Measurements from ENCODE around the gene BEX2. TPM values are rescaled to one million over a fixed set of nuclear protein-coding genes. Genes with fewer than 3 reads are reported as not detected.

The BEX2 gene
- total RNA-seq, 1 donor from 2014 or later = 45.4 TPM

DNA sequence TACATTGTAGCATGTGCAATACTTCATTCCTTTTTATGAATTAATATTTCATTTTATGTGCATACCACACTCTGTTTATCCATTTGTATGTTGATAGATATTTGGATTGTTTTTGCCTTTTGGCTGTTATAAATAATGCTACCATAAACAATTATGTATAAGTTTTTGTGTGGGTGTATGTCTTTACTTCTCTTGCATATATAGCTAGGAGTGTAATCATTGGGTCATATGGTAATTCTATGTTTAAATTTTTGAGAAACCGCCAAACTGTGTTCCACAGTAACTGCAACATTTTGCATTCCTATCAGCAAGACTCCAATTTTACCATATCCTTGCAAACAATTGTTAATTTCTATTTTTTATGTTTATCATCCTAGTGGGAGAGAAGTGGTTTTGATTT lies 31.2 kb downstream of the BEX2 start:
- no peaks in the 10 kb centered on the region for H3K27me3 ChIP-seq
- no peaks in the 10 kb centered on the region for H3K4me1 ChIP-seq
- H3K36me3 ChIP-seq = no peaks in the 10 kb centered on the region
- Mint-ChIP-seq H3K9me3 (peaks cover 4% of the 10 kb centered on the region), H3K27ac (no peak overlapping the region), H3K36me3 (no peaks in the 10 kb centered on the region), H3K4me3 (no peak overlapping the region), H3K4me1 (peaks cover 2% of the 10 kb centered on the region), H3K27me3 (ENCODE audit: insufficient read depth, low read depth) (peaks cover 7% of the 10 kb centered on the region)
- H3K9ac ChIP-seq = no peak overlapping the region
- no peak for TF ChIP-seq EZH2 (IDR thresholded peaks at IDR 0.05)
- TF ChIP-seq, protein P1, sequence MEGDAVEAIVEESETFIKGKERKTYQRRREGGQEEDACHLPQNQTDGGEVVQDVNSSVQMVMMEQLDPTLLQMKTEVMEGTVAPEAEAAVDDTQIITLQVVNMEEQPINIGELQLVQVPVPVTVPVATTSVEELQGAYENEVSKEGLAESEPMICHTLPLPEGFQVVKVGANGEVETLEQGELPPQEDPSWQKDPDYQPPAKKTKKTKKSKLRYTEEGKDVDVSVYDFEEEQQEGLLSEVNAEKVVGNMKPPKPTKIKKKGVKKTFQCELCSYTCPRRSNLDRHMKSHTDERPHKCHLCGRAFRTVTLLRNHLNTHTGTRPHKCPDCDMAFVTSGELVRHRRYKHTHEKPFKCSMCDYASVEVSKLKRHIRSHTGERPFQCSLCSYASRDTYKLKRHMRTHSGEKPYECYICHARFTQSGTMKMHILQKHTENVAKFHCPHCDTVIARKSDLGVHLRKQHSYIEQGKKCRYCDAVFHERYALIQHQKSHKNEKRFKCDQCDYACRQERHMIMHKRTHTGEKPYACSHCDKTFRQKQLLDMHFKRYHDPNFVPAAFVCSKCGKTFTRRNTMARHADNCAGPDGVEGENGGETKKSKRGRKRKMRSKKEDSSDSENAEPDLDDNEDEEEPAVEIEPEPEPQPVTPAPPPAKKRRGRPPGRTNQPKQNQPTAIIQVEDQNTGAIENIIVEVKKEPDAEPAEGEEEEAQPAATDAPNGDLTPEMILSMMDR (IDR thresholded peaks at IDR 0.05) = no peak
- no peak for TF ChIP-seq EZH2phosphoT487 (IDR thresholded peaks at IDR 0.05)
- no peak overlapping the region for H3K4me3 ChIP-seq
- H3K27ac ChIP-seq = no peak overlapping the region
- H2AFZ ChIP-seq (replicated peaks) = no peak overlapping the region
- H4K20me1 ChIP-seq (ENCODE audit: low read depth) = no peaks in the 10 kb centered on the region
- H3K4me2 ChIP-seq = no peak overlapping the region
- H3F3A ChIP-seq (ENCODE audit: low read depth) = no peaks in the 10 kb centered on the region
- no peaks in the 10 kb centered on the region for H3K79me2 ChIP-seq (ENCODE audit: low read depth)
- DNase-seq (ENCODE audit: low spot score) = no peak
- no peaks in the 10 kb centered on the region for H3K9me3 ChIP-seq (ENCODE audit: low read depth)

DNA sequence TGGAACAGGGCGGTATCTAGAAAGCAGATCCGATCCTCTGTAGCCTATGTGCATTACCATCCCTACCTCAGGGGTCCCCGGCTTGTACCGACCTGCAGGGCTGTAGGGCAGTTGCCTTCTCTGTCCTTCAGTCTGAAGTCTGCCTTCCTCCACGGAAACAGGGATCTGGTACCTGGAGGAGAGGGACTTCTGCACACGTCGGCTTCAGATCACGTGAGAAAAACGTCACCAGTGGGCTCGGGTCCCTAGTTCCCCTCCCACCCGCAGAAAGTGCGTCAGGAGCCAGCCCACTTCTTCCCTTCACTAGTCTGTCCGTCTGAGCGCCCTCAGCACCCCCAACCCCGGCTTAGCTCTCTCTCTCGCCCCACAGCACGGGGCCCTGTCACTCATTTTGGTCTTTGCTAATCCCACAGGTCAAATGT lies 34.2 kb downstream of the BEX2 start, which contains the start of gene TCEAL5:
Gene TCEAL5 (minus strand): TSS at position 170 of the 422 bp plus-strand sequence. CDS start 2,187 bp downstream, outside the sequence.
- Mint-ChIP-seq H3K27me3 (ENCODE audit: insufficient read depth, low read depth) (peaks cover 4% of the 10 kb centered on the region), H3K4me3 (peak within 1 kb of the TSS; percentile 70), H3K4me1 (peaks cover 2% of the 10 kb centered on the region), H3K9me3 (no peaks in the 10 kb centered on the region), H3K36me3 (no peaks in the 10 kb centered on the region), H3K27ac (no peak within 1 kb of the TSS)
- no peaks in the 10 kb centered on the region for H3K79me2 ChIP-seq (ENCODE audit: low read depth)
- H3K9ac ChIP-seq = no peak within 1 kb of the TSS
- H3K27me3 ChIP-seq = no peaks in the 10 kb centered on the region
- H4K20me1 ChIP-seq (ENCODE audit: low read depth) = no peaks in the 10 kb centered on the region
- H2AFZ ChIP-seq (replicated peaks) = no peak within 1 kb of the TSS
- H3K36me3 ChIP-seq = no peaks in the 10 kb centered on the region
- no peaks in the 10 kb centered on the region for H3F3A ChIP-seq (ENCODE audit: low read depth)
- TF ChIP-seq, protein P1 (IDR thresholded peaks at IDR 0.05) = no peak
- TF ChIP-seq EZH2phosphoT487 (IDR thresholded peaks at IDR 0.05) = no peak
- TF ChIP-seq EZH2 (IDR thresholded peaks at IDR 0.05) = no peak
- H3K4me2 ChIP-seq = no peak within 1 kb of the TSS
- H3K4me3 ChIP-seq = no peak within 1 kb of the TSS
- no peak for DNase-seq (ENCODE audit: low spot score)
- no peaks in the 10 kb centered on the region for H3K4me1 ChIP-seq
- no peaks in the 10 kb centered on the region for H3K9me3 ChIP-seq (ENCODE audit: low read depth)
- no peak within 1 kb of the TSS for H3K27ac ChIP-seq

DNA sequence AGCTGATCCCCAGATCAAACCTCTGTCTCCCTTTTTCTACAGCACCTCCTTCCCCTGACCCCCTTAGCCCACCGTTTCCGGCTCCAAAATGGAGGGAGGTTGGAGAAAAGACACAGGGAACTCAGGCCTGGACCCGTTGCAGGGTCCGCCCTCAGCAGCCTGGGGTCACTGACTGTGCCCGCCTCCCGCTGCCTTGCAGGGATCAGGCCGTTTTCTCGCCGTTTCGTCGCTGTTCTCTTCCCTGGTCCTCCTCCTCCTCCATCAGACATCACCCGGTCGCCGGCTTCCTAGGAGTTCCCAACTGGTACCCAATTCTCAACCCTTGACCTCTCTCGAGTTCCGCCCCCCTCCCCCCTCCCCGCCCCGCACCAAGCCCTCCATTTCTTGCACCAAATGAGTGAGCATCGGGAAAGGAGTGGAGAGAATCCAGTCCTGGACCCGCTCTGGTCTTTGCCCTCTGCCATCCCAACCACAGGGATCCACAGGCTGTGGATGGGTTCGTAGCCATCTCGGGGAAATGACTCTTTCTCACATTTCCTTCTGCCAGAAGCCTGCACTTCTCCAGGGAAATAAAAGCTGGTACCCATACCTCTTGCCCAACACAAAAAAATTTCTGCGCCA lies 34.7 kb downstream of the BEX2 start:
- no peaks in the 10 kb centered on the region for H3K79me2 ChIP-seq (ENCODE audit: low read depth)
- no peak overlapping the region for H3K9ac ChIP-seq
- no peaks in the 10 kb centered on the region for H3K36me3 ChIP-seq
- no peaks in the 10 kb centered on the region for H3K4me1 ChIP-seq
- no peaks in the 10 kb centered on the region for H3K36me3 Mint-ChIP-seq
- H4K20me1 ChIP-seq (ENCODE audit: low read depth) = no peaks in the 10 kb centered on the region
- peak overlapping the region; percentile 70 for H3K4me3 Mint-ChIP-seq
- TF ChIP-seq, protein P1 (IDR thresholded peaks at IDR 0.05) = no peak
- TF ChIP-seq EZH2phosphoT487 (IDR thresholded peaks at IDR 0.05) (no peak), EZH2 (IDR thresholded peaks at IDR 0.05) (no peak)
- H3F3A ChIP-seq (ENCODE audit: low read depth) = no peaks in the 10 kb centered on the region
- no peak overlapping the region for H2AFZ ChIP-seq (replicated peaks)
- H3K9me3 Mint-ChIP-seq = no peaks in the 10 kb centered on the region
- no peaks in the 10 kb centered on the region for H3K27me3 ChIP-seq
- no peak overlapping the region for H3K27ac ChIP-seq
- H3K9me3 ChIP-seq (ENCODE audit: low read depth) = no peaks in the 10 kb centered on the region
- no peak overlapping the region for H3K27ac Mint-ChIP-seq
- H3K4me3 ChIP-seq = no peak overlapping the region
- peaks cover 2% of the 10 kb centered on the region for H3K4me1 Mint-ChIP-seq
- H3K4me2 ChIP-seq = no peak overlapping the region
- H3K27me3 Mint-ChIP-seq (ENCODE audit: insufficient read depth, low read depth) = peaks cover 4% of the 10 kb centered on the region
- no peak for DNase-seq (ENCODE audit: low spot score)

All from neural progenitor cell (in vitro differentiated cells).